Activated T-helper 2 cell treated with anti-CD3 and anti-CD28 coated beads, Interferon-gamma antibody, Interleukin-2, Interleukin-4, amounts not matched to agents 10 μg/mL and 5 μg/mL and 100 μg/mL, durations not matched to agents 14 hours and 24 hours and 36 hours (primary cell): ENCODE measurements around the gene BPIFB3. TPM values are rescaled to one million over a fixed set of nuclear protein-coding genes. Genes with fewer than 3 reads are reported as not detected.
"Not testable (repeated sequence)": the region's sequence is repeated elsewhere in the genome, so short reads cannot be mapped to it uniquely, and the experiment has no call there.

ENCODE experiments used
- DNase-seq: peaks from one replicate; pipeline ENCODE4 v3.0.0; 2021; ENCODE audit warnings: low spot score
- H3K27ac Mint-ChIP-seq: one replicate; pipeline ENCODE4 v1.8.0; 2021; ENCODE audit warnings: mixed read lengths
- H3K27me3 Mint-ChIP-seq: one replicate; pipeline ENCODE4 v1.8.0; 2021; ENCODE audit warnings: low read depth, mixed read lengths
- H3K36me3 Mint-ChIP-seq: one replicate; pipeline ENCODE4 v1.8.0; 2021; ENCODE audit warnings: low read depth, mixed read lengths
- H3K4me1 Mint-ChIP-seq: one replicate; pipeline ENCODE4 v1.8.0; 2021; ENCODE audit warnings: low read depth, mixed read lengths
- H3K4me3 Mint-ChIP-seq: one replicate; pipeline ENCODE4 v1.8.0; 2021; ENCODE audit warnings: low read depth, mild to moderate bottlenecking, moderate library complexity, mixed read lengths
- H3K9me3 Mint-ChIP-seq: one replicate; pipeline ENCODE4 v1.8.0; 2021; ENCODE audit warnings: mixed read lengths
- intact Hi-C: fragments of 100-400 bp; cut with micrococcal nuclease; formaldehyde crosslinking; loops from one replicate; pipeline ENCODE4 v1.15.1; 2023
- total RNA-seq: library from RNA; stranded (reverse); gene quantifications from 2 replicates; pipeline ENCODE4 v1.2.3, GENCODE V29; 2022

BPIFB3 gene
- total RNA-seq, 1 donor from 2014 or later, result not detected

GRCh38 chr20:33097001-33097400 is 43.3 kb downstream of the BPIFB3 start:
- peaks cover 4% of the 10 kb centered on the region for H3K27me3 Mint-ChIP-seq
- intact Hi-C loops, result loop anchor here (10.0 kb wide), 1 partner anchor 302 kb away; no protein-coding TSS in a partner anchor

DNA sequence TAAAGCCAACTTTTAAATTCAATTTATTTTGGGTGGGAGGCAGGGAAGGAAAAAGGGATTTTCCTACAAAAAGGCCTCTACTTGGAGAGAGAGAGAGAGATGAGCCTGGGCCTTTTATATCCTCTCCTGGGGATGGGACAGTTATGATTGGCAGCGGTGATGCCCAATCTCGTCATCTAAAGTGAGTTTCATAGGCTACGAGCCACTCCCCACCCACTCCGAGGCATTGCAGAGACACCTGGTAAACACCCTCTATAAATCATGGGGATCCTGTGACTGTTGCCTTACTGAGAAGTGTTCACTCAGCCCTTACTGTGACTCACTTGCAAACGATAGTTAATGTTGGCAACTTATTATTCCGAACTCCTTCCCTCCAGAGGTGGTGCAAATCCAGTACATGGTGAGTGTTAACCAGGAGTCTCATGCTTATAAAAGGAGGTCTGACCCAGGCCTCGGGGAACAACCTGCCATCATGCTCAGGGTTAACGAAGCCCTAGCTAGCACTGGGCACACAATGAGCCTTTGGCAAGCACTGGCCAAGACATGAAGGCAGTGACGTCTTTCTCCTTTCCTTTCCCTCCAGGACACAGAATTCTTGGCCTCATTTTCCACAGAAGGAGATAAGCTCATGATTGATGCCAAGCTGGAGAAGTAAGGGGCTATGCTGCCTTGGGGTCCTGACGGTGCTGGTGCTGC is 46.3 kb downstream of the BPIFB3 start:
- H3K4me1 Mint-ChIP-seq, result peaks cover 2% of the 10 kb centered on the region
- H3K27ac Mint-ChIP-seq, result no peak overlapping the region
- H3K4me3 Mint-ChIP-seq, result no peak overlapping the region
- H3K27me3 Mint-ChIP-seq, result no peaks in the 10 kb centered on the region
- DNase-seq, result no peak
- H3K36me3 Mint-ChIP-seq, result no peaks in the 10 kb centered on the region
- no peaks in the 10 kb centered on the region for H3K9me3 Mint-ChIP-seq
- intact Hi-C loops, result loop anchor here (10.0 kb wide), 1 partner anchor 305 kb away; no protein-coding TSS in a partner anchor

More at GRCh38 chr20:33097001-33097400, 43.3 kb downstream of the BPIFB3 start:
- Mint-ChIP-seq H3K36me3 (no peaks in the 10 kb centered on the region), H3K9me3 (no peaks in the 10 kb centered on the region), H3K27ac (no peak overlapping the region), H3K4me1 (peaks cover 2% of the 10 kb centered on the region), H3K4me3 (no peak overlapping the region)
- DNase-seq, result no peak

- Mint-ChIP-seq H3K27ac (no peak overlapping the region), H3K4me1 (no peaks in the 10 kb centered on the region), H3K9me3 (no peaks in the 10 kb centered on the region), H3K4me3 (no peak overlapping the region), H3K36me3 (no peaks in the 10 kb centered on the region), H3K27me3 (no peaks in the 10 kb centered on the region)
- no peak for DNase-seq
- intact Hi-C loops, result no loop called here
These were observed 49.9 kb downstream of the BPIFB3 start for GRCh38 chr20:33103556-33103955.

- no peaks in the 10 kb centered on the region for H3K27me3 Mint-ChIP-seq
- H3K4me3 Mint-ChIP-seq, result no peak overlapping the region
- intact Hi-C loops, result no loop called here
- H3K4me1 Mint-ChIP-seq, result no peaks in the 10 kb centered on the region
- H3K9me3 Mint-ChIP-seq, result no peaks in the 10 kb centered on the region
- no peak for DNase-seq
- no peaks in the 10 kb centered on the region for H3K36me3 Mint-ChIP-seq
- H3K27ac Mint-ChIP-seq, result no peak overlapping the region
These were observed 50.6 kb downstream of the BPIFB3 start for GRCh38 chr20:33104336-33104735.

GRCh38 chr20:33105316-33105924 is 51.7 kb downstream of the BPIFB3 start:
- no peak for DNase-seq
- Mint-ChIP-seq H3K4me3 (no peak overlapping the region), H3K36me3 (no peaks in the 10 kb centered on the region), H3K9me3 (no peaks in the 10 kb centered on the region), H3K27ac (no peak overlapping the region), H3K27me3 (no peaks in the 10 kb centered on the region), H3K4me1 (no peaks in the 10 kb centered on the region)
- intact Hi-C loops, result no loop called here

- intact Hi-C loops, H3K4me3 Mint-ChIP-seq, H3K27me3 Mint-ChIP-seq, H3K36me3 Mint-ChIP-seq, H3K9me3 Mint-ChIP-seq, H3K27ac Mint-ChIP-seq, DNase-seq, H3K4me1 Mint-ChIP-seq: not testable (repeated sequence)
These were observed 52.4 kb downstream of the BPIFB3 start for GRCh38 chr20:33106058-33106620.

DNA sequence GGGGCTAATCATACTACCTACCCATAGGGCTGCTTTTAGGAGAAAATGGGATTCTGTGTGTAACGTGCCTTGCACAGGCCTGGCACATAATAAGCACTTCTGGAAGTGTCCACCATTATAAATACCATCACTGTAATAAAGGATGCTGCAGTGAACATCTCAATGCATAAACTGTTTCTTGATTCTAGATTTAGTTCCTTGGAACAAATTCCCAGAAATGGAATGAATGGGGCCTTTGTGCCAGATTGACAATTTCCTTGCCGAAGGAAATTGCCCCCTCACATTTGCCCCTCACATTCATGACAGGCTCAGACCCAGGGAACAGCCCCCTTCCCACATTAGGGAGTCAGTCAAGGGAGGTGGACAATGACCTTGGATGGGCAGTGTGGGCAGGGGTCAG is 55.0 kb downstream of the BPIFB3 start:
- no peak overlapping the region for H3K4me3 Mint-ChIP-seq
- H3K27me3 Mint-ChIP-seq, result no peaks in the 10 kb centered on the region
- H3K4me1 Mint-ChIP-seq, result no peaks in the 10 kb centered on the region
- no peaks in the 10 kb centered on the region for H3K36me3 Mint-ChIP-seq
- no peak overlapping the region for H3K27ac Mint-ChIP-seq
- no peak for DNase-seq
- intact Hi-C loops, result no loop called here
- no peaks in the 10 kb centered on the region for H3K9me3 Mint-ChIP-seq

- Mint-ChIP-seq H3K4me3 (no peak overlapping the region), H3K9me3 (no peaks in the 10 kb centered on the region), H3K27ac (no peak overlapping the region)
These were observed 56.6 kb downstream of the BPIFB3 start for GRCh38 chr20:33110147-33110825.

DNA sequence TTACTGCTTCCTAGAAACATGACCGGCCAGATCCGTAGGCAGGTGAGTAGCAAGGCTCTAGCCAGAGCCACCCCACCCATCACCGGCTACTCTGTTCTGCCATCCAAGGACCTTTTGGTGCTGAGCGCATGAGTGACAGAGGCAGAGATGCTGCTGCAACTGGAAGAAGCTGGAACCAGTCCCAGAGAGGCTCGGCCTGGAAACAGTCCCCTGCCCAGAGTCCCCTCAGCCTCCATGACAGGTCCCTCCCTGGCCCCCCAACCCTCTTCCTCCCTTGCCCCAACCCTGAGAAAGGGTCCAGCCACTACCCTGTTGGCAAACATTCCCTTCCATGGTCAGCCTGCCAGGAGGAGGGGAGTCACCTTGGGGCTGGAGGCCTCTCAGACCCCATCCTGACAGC is 57.6 kb downstream of the BPIFB3 start:
- DNase-seq, result no peak
- Mint-ChIP-seq H3K9me3 (no peaks in the 10 kb centered on the region), H3K27me3 (no peaks in the 10 kb centered on the region), H3K27ac (no peak overlapping the region), H3K4me1 (no peaks in the 10 kb centered on the region), H3K36me3 (no peaks in the 10 kb centered on the region), H3K4me3 (no peak overlapping the region)
- intact Hi-C loops, result no loop called here

More at GRCh38 chr20:33110147-33110825, 56.6 kb downstream of the BPIFB3 start:
- intact Hi-C loops, result no loop called here
- Mint-ChIP-seq H3K27me3 (no peaks in the 10 kb centered on the region), H3K36me3 (no peaks in the 10 kb centered on the region), H3K4me1 (no peaks in the 10 kb centered on the region)
- DNase-seq, result no peak

- DNase-seq, result no peak
- H3K36me3 Mint-ChIP-seq, result no peaks in the 10 kb centered on the region
- intact Hi-C loops, result no loop called here
- H3K27ac Mint-ChIP-seq, result no peak overlapping the region
- no peaks in the 10 kb centered on the region for H3K4me1 Mint-ChIP-seq
- no peaks in the 10 kb centered on the region for H3K9me3 Mint-ChIP-seq
- no peak overlapping the region for H3K4me3 Mint-ChIP-seq
- H3K27me3 Mint-ChIP-seq, result no peaks in the 10 kb centered on the region
These were observed 59.1 kb downstream of the BPIFB3 start for GRCh38 chr20:33112547-33113386.

DNA sequence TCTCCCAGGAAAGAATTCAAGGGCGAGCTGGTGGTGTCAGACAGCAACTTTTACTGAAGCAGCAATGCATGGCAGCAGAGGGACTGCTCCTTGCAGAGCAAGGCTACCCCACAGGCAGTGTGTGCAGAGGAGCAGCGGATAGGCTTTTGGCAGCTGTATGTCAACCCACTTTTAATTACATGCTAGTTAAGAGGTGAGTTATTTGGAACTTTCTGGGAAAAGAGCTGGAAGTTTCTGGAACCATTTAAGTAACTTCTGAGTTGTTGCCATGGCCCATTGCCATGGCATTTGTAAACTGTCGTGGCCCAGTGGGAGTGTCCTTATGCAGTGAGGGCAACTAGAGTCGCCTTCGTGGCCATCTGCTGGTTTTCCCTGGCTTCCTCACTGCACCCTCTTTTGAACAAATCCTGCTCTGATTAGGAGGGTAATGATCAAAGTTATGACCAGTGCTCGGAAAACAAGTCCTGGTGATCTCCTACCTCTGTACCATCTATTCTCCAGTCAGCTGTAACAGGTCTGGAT is 59.7 kb downstream of the BPIFB3 start:
- no peaks in the 10 kb centered on the region for H3K9me3 Mint-ChIP-seq
- intact Hi-C loops, result no loop called here
- H3K4me1 Mint-ChIP-seq, result no peaks in the 10 kb centered on the region
- no peak for DNase-seq
- H3K27ac Mint-ChIP-seq, result no peak overlapping the region
- H3K4me3 Mint-ChIP-seq, result no peak overlapping the region
- no peaks in the 10 kb centered on the region for H3K27me3 Mint-ChIP-seq
- no peaks in the 10 kb centered on the region for H3K36me3 Mint-ChIP-seq

GRCh38 chr20:33115501-33115900 is 61.8 kb downstream of the BPIFB3 start:
- H3K9me3 Mint-ChIP-seq, H3K36me3 Mint-ChIP-seq, H3K27ac Mint-ChIP-seq, H3K4me3 Mint-ChIP-seq, DNase-seq, H3K27me3 Mint-ChIP-seq, intact Hi-C loops: not testable (repeated sequence)
- H3K4me1 Mint-ChIP-seq, result peaks cover 14% of the 10 kb centered on the region
